ENCODE results near the gene MMEL1.

Gene MMEL1

DNA sequence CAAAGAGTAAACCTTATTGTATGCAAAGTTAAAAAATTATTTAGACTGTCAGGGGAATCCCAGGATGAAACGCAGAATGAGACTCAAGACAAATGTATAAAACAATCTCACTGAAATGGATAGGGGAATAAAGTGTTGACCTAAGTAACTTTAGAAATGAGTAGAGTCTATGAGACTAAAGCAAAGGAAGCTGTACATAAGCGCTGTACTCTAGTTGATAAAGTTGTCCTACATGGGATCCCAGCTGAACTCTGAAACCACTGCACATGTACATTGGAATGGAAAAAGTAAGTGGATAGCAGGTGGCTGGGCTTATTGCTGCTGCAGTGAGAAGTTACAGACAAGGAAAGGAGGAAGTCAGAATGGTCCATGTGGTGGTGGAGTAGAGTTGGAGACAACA, 18.7 kb downstream of the MMEL1 start:
- no peaks in the 10 kb centered on the region for H3K36me3 ChIP-seq (ENCODE audit: insufficient read depth)
- no peak overlapping the region for H2AFZ ChIP-seq (ENCODE audit: low read depth)
- H3K9ac ChIP-seq: no peak overlapping the region
- H3K27ac ChIP-seq: no peak overlapping the region
- H4K20me1 ChIP-seq (ENCODE audit: insufficient read depth): no peaks in the 10 kb centered on the region
- H3K79me2 ChIP-seq (ENCODE audit: insufficient read depth, low read depth): no peaks in the 10 kb centered on the region
- peaks cover 81% of the 10 kb centered on the region for H3K27me3 ChIP-seq (ENCODE audit: insufficient read depth, low read depth)
- H3K4me3 ChIP-seq (IDR thresholded peaks at IDR 0.05; ENCODE audit: insufficient read depth, low read depth, low read length): no peak overlapping the region
- no peak overlapping the region for H3K4me2 ChIP-seq
- H3K4me1 ChIP-seq (ENCODE audit: low read depth, poor library complexity, severe bottlenecking): no peaks in the 10 kb centered on the region
- TF ChIP-seq, protein P1, sequence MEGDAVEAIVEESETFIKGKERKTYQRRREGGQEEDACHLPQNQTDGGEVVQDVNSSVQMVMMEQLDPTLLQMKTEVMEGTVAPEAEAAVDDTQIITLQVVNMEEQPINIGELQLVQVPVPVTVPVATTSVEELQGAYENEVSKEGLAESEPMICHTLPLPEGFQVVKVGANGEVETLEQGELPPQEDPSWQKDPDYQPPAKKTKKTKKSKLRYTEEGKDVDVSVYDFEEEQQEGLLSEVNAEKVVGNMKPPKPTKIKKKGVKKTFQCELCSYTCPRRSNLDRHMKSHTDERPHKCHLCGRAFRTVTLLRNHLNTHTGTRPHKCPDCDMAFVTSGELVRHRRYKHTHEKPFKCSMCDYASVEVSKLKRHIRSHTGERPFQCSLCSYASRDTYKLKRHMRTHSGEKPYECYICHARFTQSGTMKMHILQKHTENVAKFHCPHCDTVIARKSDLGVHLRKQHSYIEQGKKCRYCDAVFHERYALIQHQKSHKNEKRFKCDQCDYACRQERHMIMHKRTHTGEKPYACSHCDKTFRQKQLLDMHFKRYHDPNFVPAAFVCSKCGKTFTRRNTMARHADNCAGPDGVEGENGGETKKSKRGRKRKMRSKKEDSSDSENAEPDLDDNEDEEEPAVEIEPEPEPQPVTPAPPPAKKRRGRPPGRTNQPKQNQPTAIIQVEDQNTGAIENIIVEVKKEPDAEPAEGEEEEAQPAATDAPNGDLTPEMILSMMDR (conservative IDR thresholded peaks at IDR 0.05; ENCODE audit: low read depth, low read length): no peak

DNA sequence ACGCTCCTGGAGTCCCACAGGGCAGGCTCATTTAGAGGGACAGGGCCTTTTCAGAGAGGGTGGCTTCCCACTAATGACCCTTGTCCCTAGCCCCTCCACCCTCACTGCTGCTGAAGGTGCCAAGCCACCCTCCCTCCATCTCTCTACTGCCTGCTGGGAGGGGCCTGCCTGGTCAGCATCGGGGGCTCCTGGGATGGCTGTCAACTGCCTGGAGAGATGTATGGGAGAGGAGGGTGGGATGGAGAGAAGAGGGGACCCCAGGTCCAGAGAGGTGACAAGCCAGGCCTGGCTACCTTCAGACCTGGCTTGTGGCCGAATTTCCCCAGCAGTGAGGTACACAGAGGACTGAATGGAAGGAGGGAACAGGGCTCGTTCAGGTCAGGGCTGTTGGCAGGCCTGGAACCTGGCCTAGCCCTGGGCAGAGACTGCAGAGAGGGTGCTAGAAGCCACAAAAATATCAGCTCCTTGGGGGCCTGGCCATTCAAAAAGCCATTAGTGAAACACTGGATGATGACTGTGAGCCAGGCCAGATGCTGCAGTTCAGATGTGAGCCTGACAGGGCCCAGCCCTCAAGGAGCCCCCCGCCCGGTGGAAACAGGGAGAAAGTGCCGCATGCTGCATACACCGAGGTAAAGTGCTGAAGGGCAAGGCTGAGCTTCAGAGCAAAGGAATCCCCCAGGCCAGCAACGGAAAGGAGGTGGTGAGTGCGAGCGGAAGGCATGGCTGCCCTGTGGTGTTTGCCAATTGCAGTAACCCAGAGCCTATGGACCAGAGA, 20.0 kb downstream of the MMEL1 start:
- H3K36me3 ChIP-seq (ENCODE audit: insufficient read depth): no peaks in the 10 kb centered on the region
- H3K4me2 ChIP-seq: no peak overlapping the region
- peaks cover 76% of the 10 kb centered on the region for H3K27me3 ChIP-seq (ENCODE audit: insufficient read depth, low read depth)
- H3K4me3 ChIP-seq (IDR thresholded peaks at IDR 0.05; ENCODE audit: insufficient read depth, low read depth, low read length): no peak overlapping the region
- H3K27ac ChIP-seq: no peak overlapping the region
- TF ChIP-seq, protein P1 (conservative IDR thresholded peaks at IDR 0.05; ENCODE audit: low read depth, low read length): no peak
- H3K4me1 ChIP-seq (ENCODE audit: low read depth, poor library complexity, severe bottlenecking): no peaks in the 10 kb centered on the region
- H3K9ac ChIP-seq: no peak overlapping the region
- H4K20me1 ChIP-seq (ENCODE audit: insufficient read depth): no peaks in the 10 kb centered on the region
- H3K79me2 ChIP-seq (ENCODE audit: insufficient read depth, low read depth): no peaks in the 10 kb centered on the region
- no peak overlapping the region for H2AFZ ChIP-seq (ENCODE audit: low read depth)

DNA sequence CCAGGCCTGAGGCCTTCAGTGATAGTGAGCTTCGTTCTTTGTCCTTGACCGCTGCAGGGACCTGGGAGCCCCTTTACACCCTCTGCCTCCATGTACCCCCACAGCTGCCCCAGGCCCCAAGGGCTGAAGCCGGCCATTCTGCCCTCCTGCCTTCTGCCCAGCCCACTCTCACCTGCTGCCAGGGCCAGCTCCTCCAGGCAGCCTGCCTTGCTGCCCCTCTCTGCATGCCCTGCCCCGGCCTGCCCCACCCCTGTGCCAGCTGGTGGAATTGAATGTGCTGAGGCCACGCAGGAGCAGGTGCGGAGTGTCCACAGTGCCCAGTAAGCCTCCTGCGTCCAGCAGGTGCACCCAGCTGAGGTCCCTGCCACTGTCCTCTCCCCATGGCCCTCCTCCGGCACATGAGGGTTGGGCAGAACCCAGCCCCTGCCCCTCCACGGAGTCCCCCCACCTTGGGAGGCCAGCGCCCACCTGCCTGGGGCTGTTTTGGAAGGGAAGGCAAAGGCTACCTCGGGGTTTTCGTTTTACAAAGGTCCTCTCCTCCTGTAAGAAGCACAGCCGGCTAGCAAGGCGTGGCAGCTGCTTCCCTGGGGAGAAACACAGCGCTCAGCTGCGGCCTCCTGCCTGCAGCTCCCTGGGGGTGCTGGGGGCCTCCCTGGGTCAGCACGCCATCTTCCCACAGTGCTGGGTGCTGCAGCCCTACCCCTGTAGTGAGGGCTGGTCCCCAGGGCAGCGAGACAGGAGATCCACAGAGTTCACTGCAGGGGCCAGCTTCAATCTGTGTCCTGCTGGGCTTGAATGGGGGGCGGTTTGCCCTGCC, 21.0 kb downstream of the MMEL1 start:
- H3K9ac ChIP-seq: no peak overlapping the region
- H3K27me3 ChIP-seq (ENCODE audit: insufficient read depth, low read depth): peaks cover 73% of the 10 kb centered on the region
- H3K79me2 ChIP-seq (ENCODE audit: insufficient read depth, low read depth): no peaks in the 10 kb centered on the region
- TF ChIP-seq, protein P1 (conservative IDR thresholded peaks at IDR 0.05; ENCODE audit: low read depth, low read length): no peak
- H2AFZ ChIP-seq (ENCODE audit: low read depth): no peak overlapping the region
- H3K4me2 ChIP-seq: no peak overlapping the region
- no peak overlapping the region for H3K4me3 ChIP-seq (IDR thresholded peaks at IDR 0.05; ENCODE audit: insufficient read depth, low read depth, low read length)
- H3K36me3 ChIP-seq (ENCODE audit: insufficient read depth): no peaks in the 10 kb centered on the region
- no peaks in the 10 kb centered on the region for H4K20me1 ChIP-seq (ENCODE audit: insufficient read depth)
- no peaks in the 10 kb centered on the region for H3K4me1 ChIP-seq (ENCODE audit: low read depth, poor library complexity, severe bottlenecking)
- no peak overlapping the region for H3K27ac ChIP-seq

DNA sequence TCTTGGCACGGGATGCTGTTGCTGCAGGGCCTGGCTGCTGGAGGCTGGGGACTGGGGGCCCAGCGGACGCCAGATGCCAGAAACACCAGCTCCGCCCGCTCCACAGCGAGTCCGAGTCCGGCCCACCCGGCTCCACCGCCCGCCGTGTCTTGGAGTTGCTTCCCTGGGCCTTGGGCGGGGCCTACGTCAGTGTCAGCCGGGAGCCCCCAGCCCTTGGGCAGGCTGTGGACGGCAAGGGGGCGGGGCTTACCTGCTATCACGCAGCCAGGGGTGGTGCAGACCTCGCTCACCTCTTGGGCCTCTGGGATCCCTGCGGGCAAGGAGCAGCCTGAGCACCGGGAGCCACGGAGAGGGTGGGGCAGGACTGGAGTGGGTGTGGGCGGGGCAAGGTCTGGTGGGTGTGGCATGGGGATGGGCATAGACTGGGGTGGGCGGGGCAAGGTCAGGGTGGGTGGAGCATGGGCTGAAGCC, 21.8 kb downstream of the MMEL1 start:
- no peaks in the 10 kb centered on the region for H3K79me2 ChIP-seq (ENCODE audit: insufficient read depth, low read depth)
- H3K36me3 ChIP-seq (ENCODE audit: insufficient read depth): no peaks in the 10 kb centered on the region
- H3K4me2 ChIP-seq: no peak overlapping the region
- H3K4me1 ChIP-seq (ENCODE audit: low read depth, poor library complexity, severe bottlenecking): no peaks in the 10 kb centered on the region
- no peak overlapping the region for H2AFZ ChIP-seq (ENCODE audit: low read depth)
- no peak overlapping the region for H3K9ac ChIP-seq
- H4K20me1 ChIP-seq (ENCODE audit: insufficient read depth): no peaks in the 10 kb centered on the region
- H3K27me3 ChIP-seq (ENCODE audit: insufficient read depth, low read depth): peaks cover 73% of the 10 kb centered on the region
- TF ChIP-seq, protein P1 (conservative IDR thresholded peaks at IDR 0.05; ENCODE audit: low read depth, low read length): no peak
- no peak overlapping the region for H3K27ac ChIP-seq
- no peak overlapping the region for H3K4me3 ChIP-seq (IDR thresholded peaks at IDR 0.05; ENCODE audit: insufficient read depth, low read depth, low read length)
